ENCODE data around the gene APCDD1L. TPM values are rescaled to one million over a fixed set of nuclear protein-coding genes. Genes with fewer than 3 reads are reported as not detected.

The APCDD1L gene
- polyA plus RNA-seq, 2 donors: 0.06 to 0.09 TPM

- 92% methylated on average over 4 of the region's 4 CpGs for WGBS, 2 donors
These were observed 66.2 kb downstream of the APCDD1L start for GRCh38 chr20:58448958-58449357.

GRCh38 chr20:58447511-58448391 is 67.4 kb downstream of the APCDD1L start:
- peaks cover 0 to 10% of the 10 kb centered on the region in 2 donors for H3K36me3 ChIP-seq (ENCODE audit: control insufficient read depth in 2 of 2, insufficient read depth in 2 of 2, low read length in 1 of 2)

More at GRCh38 chr20:58448958-58449357, 66.2 kb downstream of the APCDD1L start:
- Histone ChIP-seq H3K36me3 (ENCODE audit: control insufficient read depth in 2 of 2, insufficient read depth in 2 of 2, low read length in 1 of 2) (peaks cover 0 to 7% of the 10 kb centered on the region in 2 donors), H3K4me3 (ENCODE audit: low read depth in 1 of 2, low read length in 2 of 2) (no peak overlapping the region), H3K4me1 (ENCODE audit: control insufficient read depth in 2 of 2, insufficient read depth in 2 of 2, low read length in 1 of 2) (no peaks in the 10 kb centered on the region), H3K27me3 (ENCODE audit: control insufficient read depth in 1 of 2, insufficient read depth in 2 of 2, low read length in 2 of 2) (no peaks in the 10 kb centered on the region), H3K27ac (ENCODE audit: low read depth in 2 of 2, low read length in 1 of 2) (no peak overlapping the region), H3K9me3 (ENCODE audit: control insufficient read depth in 2 of 2, insufficient read depth in 1 of 2, low read depth in 1 of 2, low read length in 1 of 2) (no peaks in the 10 kb centered on the region)

GRCh38 chr20:58446960-58447265 is 68.3 kb downstream of the APCDD1L start:
- H3K4me3 ChIP-seq (ENCODE audit: low read depth in 1 of 2, low read length in 2 of 2): no peak overlapping the region
- 87 to 89% methylated on average over 7 of the region's 7 CpGs for WGBS, 2 donors
- H3K9me3 ChIP-seq (ENCODE audit: control insufficient read depth in 2 of 2, insufficient read depth in 1 of 2, low read depth in 1 of 2, low read length in 1 of 2): no peaks in the 10 kb centered on the region
- no peak overlapping the region for H3K27ac ChIP-seq (ENCODE audit: low read depth in 2 of 2, low read length in 1 of 2)
- no peaks in the 10 kb centered on the region for H3K4me1 ChIP-seq (ENCODE audit: control insufficient read depth in 2 of 2, insufficient read depth in 2 of 2, low read length in 1 of 2)
- peaks cover 0 to 13% of the 10 kb centered on the region in 2 donors for H3K36me3 ChIP-seq (ENCODE audit: control insufficient read depth in 2 of 2, insufficient read depth in 2 of 2, low read length in 1 of 2)
- H3K27me3 ChIP-seq (ENCODE audit: control insufficient read depth in 1 of 2, insufficient read depth in 2 of 2, low read length in 2 of 2): no peaks in the 10 kb centered on the region

More at GRCh38 chr20:58447511-58448391, 67.4 kb downstream of the APCDD1L start:
- Histone ChIP-seq H3K27me3 (ENCODE audit: control insufficient read depth in 1 of 2, insufficient read depth in 2 of 2, low read length in 2 of 2) (no peaks in the 10 kb centered on the region), H3K9me3 (ENCODE audit: control insufficient read depth in 2 of 2, insufficient read depth in 1 of 2, low read depth in 1 of 2, low read length in 1 of 2) (no peaks in the 10 kb centered on the region), H3K27ac (ENCODE audit: low read depth in 2 of 2, low read length in 1 of 2) (no peak overlapping the region), H3K4me3 (ENCODE audit: low read depth in 1 of 2, low read length in 2 of 2) (no peak overlapping the region), H3K4me1 (ENCODE audit: control insufficient read depth in 2 of 2, insufficient read depth in 2 of 2, low read length in 1 of 2) (no peaks in the 10 kb centered on the region)
- WGBS, 2 donors: 66 to 73% methylated on average over 10 of the region's 10 CpGs

- H3K4me3 ChIP-seq (ENCODE audit: low read depth in 1 of 2, low read length in 2 of 2): no peak overlapping the region
- H3K36me3 ChIP-seq (ENCODE audit: control insufficient read depth in 2 of 2, insufficient read depth in 2 of 2, low read length in 1 of 2): peaks cover 0 to 13% of the 10 kb centered on the region in 2 donors
- H3K4me1 ChIP-seq (ENCODE audit: control insufficient read depth in 2 of 2, insufficient read depth in 2 of 2, low read length in 1 of 2): no peaks in the 10 kb centered on the region
- no peaks in the 10 kb centered on the region for H3K27me3 ChIP-seq (ENCODE audit: control insufficient read depth in 1 of 2, insufficient read depth in 2 of 2, low read length in 2 of 2)
- no peak overlapping the region for H3K27ac ChIP-seq (ENCODE audit: low read depth in 2 of 2, low read length in 1 of 2)
- H3K9me3 ChIP-seq (ENCODE audit: control insufficient read depth in 2 of 2, insufficient read depth in 1 of 2, low read depth in 1 of 2, low read length in 1 of 2): no peaks in the 10 kb centered on the region
- WGBS, 2 donors: 77 to 78% methylated on average over 6 of the region's 6 CpGs
These were observed 68.8 kb downstream of the APCDD1L start for GRCh38 chr20:58446264-58446959.

GRCh38 chr20:58444746-58445255 is 70.4 kb downstream of the APCDD1L start:
- Histone ChIP-seq H3K4me1 (ENCODE audit: control insufficient read depth in 2 of 2, insufficient read depth in 2 of 2, low read length in 1 of 2) (no peaks in the 10 kb centered on the region), H3K27me3 (ENCODE audit: control insufficient read depth in 1 of 2, insufficient read depth in 2 of 2, low read length in 2 of 2) (no peaks in the 10 kb centered on the region), H3K4me3 (ENCODE audit: low read depth in 1 of 2, low read length in 2 of 2) (no peak overlapping the region), H3K36me3 (ENCODE audit: control insufficient read depth in 2 of 2, insufficient read depth in 2 of 2, low read length in 1 of 2) (peaks cover 2 to 16% of the 10 kb centered on the region in 2 donors), H3K27ac (ENCODE audit: low read depth in 2 of 2, low read length in 1 of 2) (no peak overlapping the region), H3K9me3 (ENCODE audit: control insufficient read depth in 2 of 2, insufficient read depth in 1 of 2, low read depth in 1 of 2, low read length in 1 of 2) (no peaks in the 10 kb centered on the region)
- WGBS, 2 donors: 94 to 96% methylated on average over 5 of the region's 5 CpGs

- Histone ChIP-seq H3K36me3 (ENCODE audit: control insufficient read depth in 2 of 2, insufficient read depth in 2 of 2, low read length in 1 of 2) (peaks cover 2 to 18% of the 10 kb centered on the region in 2 donors), H3K4me3 (ENCODE audit: low read depth in 1 of 2, low read length in 2 of 2) (no peak overlapping the region), H3K27me3 (ENCODE audit: control insufficient read depth in 1 of 2, insufficient read depth in 2 of 2, low read length in 2 of 2) (no peaks in the 10 kb centered on the region), H3K9me3 (ENCODE audit: control insufficient read depth in 2 of 2, insufficient read depth in 1 of 2, low read depth in 1 of 2, low read length in 1 of 2) (no peaks in the 10 kb centered on the region), H3K4me1 (ENCODE audit: control insufficient read depth in 2 of 2, insufficient read depth in 2 of 2, low read length in 1 of 2) (no peaks in the 10 kb centered on the region), H3K27ac (ENCODE audit: low read depth in 2 of 2, low read length in 1 of 2) (no peak overlapping the region)
These were observed 73.5 kb downstream of the APCDD1L start for GRCh38 chr20:58441723-58442122.

- H3K4me1 ChIP-seq (ENCODE audit: control insufficient read depth in 2 of 2, insufficient read depth in 2 of 2, low read length in 1 of 2): no peaks in the 10 kb centered on the region
- H3K27me3 ChIP-seq (ENCODE audit: control insufficient read depth in 1 of 2, insufficient read depth in 2 of 2, low read length in 2 of 2): no peaks in the 10 kb centered on the region
- H3K36me3 ChIP-seq (ENCODE audit: control insufficient read depth in 2 of 2, insufficient read depth in 2 of 2, low read length in 1 of 2): peaks cover 2 to 18% of the 10 kb centered on the region in 2 donors
- H3K9me3 ChIP-seq (ENCODE audit: control insufficient read depth in 2 of 2, insufficient read depth in 1 of 2, low read depth in 1 of 2, low read length in 1 of 2): no peaks in the 10 kb centered on the region
- H3K4me3 ChIP-seq (ENCODE audit: low read depth in 1 of 2, low read length in 2 of 2): no peak overlapping the region
- 84 to 92% methylated on average over 5 of the region's 5 CpGs for WGBS, 2 donors
- no peak overlapping the region for H3K27ac ChIP-seq (ENCODE audit: low read depth in 2 of 2, low read length in 1 of 2)
These were observed 75.0 kb downstream of the APCDD1L start for GRCh38 chr20:58440021-58440767.

- Histone ChIP-seq H3K4me1 (ENCODE audit: control insufficient read depth in 2 of 2, insufficient read depth in 2 of 2, low read length in 1 of 2) (no peaks in the 10 kb centered on the region), H3K4me3 (ENCODE audit: low read depth in 1 of 2, low read length in 2 of 2) (no peak overlapping the region), H3K9me3 (ENCODE audit: control insufficient read depth in 2 of 2, insufficient read depth in 1 of 2, low read depth in 1 of 2, low read length in 1 of 2) (no peaks in the 10 kb centered on the region), H3K27ac (ENCODE audit: low read depth in 2 of 2, low read length in 1 of 2) (no peak overlapping the region), H3K36me3 (ENCODE audit: control insufficient read depth in 2 of 2, insufficient read depth in 2 of 2, low read length in 1 of 2) (peaks cover 2 to 14% of the 10 kb centered on the region in 2 donors), H3K27me3 (ENCODE audit: control insufficient read depth in 1 of 2, insufficient read depth in 2 of 2, low read length in 2 of 2) (no peaks in the 10 kb centered on the region)
- 90 to 91% methylated on average over 5 of the region's 5 CpGs for WGBS, 2 donors
These were observed 76.0 kb downstream of the APCDD1L start for GRCh38 chr20:58438970-58439808.
